Measurements from ENCODE around the gene PCDHGB7.
"Not testable (repeated sequence)": the region's sequence is repeated elsewhere in the genome, so short reads cannot be mapped to it uniquely, and the experiment has no call there.

PCDHGB7 gene

DNA sequence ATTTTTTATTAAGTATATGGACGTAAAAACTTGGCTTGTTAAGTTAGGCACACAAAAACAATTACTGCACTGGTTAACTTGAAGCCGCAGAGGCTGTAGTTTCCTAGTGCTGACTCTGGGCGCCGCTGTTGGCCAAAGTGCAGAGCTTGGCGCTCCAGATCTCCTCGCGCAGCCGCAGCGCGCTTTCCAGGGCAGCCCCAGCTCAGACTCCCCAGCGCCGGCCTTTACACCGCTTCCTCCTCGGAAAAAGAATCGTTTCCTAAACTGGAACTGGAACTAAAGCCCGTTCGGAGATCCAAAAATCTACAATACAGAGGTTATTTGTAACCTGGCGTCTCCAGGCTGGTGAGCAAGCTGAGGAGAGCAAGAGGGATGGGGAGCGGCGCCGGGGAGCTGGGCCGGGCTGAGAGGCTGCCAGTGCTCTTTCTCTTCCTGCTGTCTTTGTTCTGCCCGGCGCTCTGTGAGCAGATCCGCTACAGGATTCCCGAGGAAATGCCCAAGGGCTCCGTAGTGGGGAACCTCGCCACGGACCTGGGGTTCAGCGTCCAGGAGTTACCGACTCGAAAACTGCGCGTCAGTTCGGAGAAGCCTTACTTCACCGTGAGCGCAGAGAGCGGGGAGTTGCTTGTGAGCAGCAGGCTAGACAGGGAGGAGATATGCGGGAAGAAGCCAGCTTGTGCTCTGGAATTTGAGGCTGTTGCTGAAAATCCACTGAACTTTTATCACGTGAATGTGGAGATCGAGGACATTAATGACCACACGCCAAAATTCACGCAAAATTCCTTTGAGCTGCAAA is 19.5 kb upstream of the PCDHGB7 start, which contains the start of gene PCDHGB5:
PCDHGB5 (plus strand) TSS at position 192 of the 796 bp plus-strand sequence; CDS start at position 373, 181 bp downstream.
- DNase-seq: not testable (repeated sequence)

DNA sequence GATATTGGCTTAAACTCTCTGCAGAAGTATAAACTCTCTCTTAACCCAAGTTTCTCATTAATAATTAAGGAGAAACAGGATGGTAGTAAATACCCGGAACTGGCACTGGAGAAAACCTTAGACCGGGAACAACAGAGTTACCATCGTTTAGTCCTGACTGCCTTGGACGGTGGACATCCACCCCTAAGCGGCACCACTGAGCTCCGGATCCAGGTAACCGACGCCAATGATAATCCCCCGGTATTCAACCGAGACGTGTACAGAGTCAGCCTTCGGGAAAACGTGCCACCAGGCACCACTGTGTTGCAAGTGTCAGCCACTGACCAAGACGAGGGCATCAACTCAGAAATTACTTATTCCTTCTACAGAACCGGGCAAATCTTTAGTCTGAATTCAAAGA is 18.9 kb upstream of the PCDHGB7 start:
- no peak for DNase-seq

- no peak for DNase-seq
These were observed 17.8 kb upstream of the PCDHGB7 start for GRCh38 chr5:141399555-141400258.

DNA sequence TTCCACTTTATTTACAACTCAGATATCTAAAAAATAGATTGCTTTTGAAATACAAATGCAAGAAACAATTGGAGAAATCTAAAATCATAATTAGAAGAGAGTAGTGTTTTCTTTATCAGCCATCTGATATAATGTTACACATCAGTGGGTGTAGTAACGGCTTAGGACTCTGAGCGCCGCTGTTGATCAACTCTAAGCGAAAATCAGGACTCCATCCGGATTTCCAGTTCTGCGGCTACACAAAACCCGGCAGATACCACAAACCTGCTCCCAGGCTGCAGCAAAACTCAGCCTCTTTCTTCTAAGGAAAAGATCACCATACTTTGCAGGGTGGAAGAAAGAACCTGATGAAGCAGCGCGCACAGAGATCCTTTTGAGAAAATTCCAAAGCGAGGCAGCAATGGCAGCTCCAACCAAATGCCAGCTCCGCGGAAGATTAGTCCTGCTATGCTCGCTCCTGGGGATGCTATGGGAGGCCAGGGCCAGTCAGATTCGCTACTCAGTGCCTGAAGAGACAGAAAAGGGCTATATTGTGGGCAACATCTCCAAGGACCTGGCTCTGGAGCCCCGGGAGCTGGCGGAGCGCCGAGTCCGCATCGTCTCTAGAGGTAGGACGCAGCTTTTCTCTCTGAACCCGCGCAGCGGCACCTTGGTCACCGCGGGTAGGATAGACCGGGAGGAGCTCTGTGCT is 14.8 kb upstream of the PCDHGB7 start, which contains the start of gene PCDHGA9:
PCDHGA9 (plus strand) TSS at position 226 of the 691 bp plus-strand sequence; CDS start at position 401, 175 bp downstream.
- no peak for DNase-seq

DNA sequence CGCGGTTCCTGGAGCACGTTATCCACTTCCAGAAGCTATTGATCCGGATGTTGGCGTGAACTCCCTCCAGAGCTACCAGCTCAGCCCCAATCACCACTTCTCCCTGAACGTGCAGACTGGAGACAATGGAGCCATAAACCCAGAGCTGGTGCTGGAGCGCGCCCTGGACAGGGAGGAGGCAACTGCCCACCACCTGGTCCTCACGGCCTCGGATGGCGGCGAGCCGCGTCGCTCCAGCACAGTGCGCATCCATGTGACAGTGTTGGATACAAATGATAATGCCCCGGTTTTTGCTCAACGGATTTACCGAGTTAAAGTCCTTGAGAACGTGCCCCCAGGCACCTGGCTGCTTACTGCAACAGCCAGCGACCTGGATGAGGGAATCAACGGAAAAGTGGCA is 14.1 kb upstream of the PCDHGB7 start:
- DNase-seq: no peak

GRCh38 chr5:141407790-141408505 is 9.5 kb upstream of the PCDHGB7 start, which contains the start of gene PCDHGB6:
PCDHGB6 (plus strand) TSS chr5:141408021; CDS start chr5:141408203, 182 bp downstream.
- DNase-seq: not testable (repeated sequence)

DNA sequence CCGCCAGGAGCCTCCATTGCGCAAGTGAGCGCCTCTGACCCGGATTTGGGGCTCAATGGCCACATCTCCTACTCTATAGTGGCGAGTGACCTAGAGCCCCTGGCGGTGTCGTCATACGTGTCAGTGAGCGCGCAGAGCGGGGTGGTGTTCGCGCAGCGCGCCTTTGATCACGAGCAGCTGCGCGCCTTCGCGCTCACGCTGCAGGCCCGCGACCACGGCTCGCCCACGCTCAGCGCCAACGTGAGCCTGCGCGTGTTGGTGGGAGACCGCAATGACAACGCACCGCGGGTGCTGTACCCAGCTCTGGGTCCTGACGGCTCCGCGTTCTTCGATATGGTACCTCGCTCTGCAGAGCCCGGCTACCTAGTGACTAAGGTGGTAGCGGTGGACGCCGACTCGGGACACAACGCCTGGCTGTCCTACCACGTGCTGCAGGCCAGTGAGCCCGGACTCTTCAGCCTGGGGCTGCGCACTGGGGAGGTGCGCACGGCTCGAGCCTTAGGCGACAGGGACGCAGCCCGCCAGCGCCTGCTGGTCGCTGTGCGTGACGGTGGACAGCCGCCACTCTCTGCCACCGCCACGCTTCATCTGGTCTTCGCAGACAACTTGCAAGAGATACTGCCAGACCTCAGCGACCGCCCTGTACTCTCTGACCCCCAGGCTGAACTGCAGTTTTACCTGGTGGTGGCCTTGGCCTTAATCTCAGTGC is 7.7 kb upstream of the PCDHGB7 start:
- DNase-seq: no peak

DNA sequence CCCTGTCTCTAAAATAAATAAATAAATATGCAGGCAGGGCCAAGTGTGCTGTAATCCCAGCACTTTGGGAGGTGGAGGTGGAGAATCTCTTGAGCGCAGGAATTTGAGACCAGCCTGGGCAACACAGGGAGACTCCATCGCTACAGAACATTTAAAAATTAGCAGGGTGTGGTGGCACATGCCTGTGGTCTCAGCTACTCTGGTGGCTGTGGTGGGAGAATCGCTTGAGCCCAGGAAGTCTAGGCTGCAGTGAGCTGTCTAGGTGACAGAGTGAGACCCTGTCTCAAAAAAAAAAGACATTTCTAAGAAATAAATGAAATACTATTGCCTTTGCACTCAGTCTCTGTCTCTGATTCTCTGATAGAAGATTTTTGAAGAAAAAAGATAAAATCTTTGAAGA is 5.9 kb upstream of the PCDHGB7 start:
- DNase-seq: no peak

DNA sequence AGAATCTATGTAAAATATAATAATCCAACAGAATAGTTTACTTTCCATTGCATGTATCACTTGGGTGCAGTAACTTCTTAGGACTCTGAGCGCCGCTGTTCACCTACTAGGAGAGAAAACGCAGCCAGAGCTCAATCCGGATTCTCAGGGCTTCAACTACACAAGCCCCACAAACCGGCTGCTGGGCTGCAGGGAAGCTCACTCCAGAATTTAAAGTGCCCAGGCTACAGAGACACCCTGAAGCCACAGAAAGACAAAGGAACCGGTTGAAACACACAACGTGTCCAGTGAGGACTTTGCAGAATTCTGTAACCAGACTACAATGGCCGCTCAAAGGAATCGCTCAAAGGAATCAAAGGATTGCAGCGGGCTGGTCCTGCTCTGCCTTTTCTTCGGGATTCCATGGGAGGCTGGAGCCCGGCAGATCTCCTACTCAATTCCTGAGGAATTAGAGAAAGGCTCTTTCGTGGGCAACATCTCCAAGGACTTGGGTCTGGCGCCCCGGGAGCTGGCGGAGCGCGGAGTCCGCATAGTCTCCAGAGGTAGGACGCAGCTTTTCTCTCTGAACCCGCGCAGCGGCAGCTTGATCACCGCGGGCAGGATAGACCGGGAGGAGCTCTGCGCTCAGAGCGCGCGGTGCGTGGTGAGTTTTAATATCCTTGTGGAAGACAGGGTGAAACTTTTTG is 4.5 kb upstream of the PCDHGB7 start, which contains the start of gene PCDHGA10:
PCDHGA10 (plus strand) TSS at position 134 of the 686 bp plus-strand sequence; CDS start at position 323, 189 bp downstream.
- peak; percentile 11 for DNase-seq

DNA sequence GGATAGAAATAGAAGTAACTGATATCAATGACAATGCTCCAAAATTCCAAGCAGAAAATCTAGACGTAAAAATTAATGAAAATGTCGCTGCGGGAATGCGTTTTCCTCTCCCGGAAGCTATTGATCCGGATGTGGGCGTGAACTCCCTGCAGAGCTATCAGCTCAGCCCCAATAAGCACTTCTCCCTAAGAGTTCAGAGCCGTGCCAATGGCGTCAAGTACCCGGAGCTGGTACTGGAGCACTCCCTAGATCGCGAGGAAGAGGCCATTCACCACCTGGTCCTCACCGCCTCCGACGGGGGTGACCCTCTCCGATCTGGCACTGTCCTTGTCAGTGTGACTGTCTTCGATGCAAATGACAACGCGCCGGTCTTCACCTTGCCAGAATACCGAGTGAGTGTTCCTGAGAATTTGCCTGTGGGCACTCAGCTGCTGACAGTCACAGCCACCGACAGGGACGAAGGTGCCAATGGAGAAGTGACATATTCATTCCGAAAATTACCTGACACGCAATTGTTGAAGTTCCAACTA is 3.9 kb upstream of the PCDHGB7 start:
- no peak for DNase-seq

DNA sequence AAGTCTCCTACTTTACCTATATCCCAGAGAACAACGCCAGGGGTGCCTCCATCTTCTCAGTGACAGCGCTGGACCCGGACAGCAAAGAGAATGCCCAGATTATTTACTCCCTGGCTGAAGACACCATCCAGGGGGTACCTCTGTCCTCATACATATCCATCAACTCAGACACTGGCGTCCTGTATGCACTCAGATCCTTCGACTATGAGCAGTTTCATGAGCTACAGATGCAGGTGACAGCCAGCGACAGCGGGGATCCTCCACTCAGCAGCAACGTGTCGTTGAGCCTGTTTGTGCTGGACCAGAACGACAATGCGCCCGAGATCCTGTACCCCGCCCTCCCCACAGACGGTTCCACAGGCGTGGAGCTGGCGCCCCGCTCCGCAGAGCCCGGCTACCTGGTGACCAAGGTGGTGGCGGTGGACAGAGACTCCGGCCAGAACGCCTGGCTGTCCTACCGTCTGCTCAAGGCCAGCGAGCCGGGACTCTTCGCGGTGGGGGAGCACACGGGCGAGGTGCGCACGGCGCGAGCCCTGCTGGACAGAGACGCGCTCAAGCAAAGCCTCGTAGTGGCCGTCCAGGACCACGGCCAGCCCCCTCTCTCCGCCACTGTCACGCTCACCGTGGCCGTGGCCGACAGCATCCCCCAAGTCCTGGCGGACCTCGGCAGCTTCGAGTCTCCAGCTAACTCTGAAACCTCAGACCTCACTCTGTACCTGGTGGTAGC is 2.8 kb upstream of the PCDHGB7 start:
- DNase-seq: not testable (repeated sequence)

- not testable (repeated sequence) for DNase-seq
These were observed 2.2 kb upstream of the PCDHGB7 start for GRCh38 chr5:141415275-141415618.

GRCh38 chr5:141419074-141419880 is 1.8 kb downstream of the PCDHGB7 start:
- DNase-seq: no peak

DNA sequence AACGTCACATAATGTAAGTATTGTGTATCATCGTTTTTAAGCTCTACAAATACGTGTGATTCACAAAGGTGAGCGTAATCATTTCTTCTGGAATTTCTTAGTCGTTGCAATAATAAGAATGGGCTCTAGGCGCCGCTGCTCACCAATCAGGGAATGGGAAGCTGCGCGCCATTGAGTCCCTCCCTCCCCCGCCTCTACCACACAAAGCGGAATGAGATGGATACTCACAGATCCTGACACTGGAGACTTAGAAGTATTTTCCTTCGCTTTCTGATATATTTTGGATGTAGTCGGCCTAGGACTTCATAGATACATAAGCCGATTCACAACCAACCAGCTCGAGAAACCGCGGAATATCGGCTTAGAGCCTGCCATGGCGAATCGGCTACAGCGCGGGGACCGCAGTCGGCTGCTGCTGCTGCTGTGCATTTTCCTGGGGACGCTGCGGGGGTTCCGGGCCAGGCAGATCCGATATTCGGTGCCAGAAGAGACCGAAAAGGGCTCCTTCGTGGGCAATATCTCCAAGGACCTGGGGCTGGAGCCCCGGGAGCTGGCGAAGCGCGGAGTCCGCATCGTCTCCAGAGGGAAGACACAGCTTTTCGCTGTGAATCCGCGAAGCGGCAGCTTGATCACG is 3.5 kb downstream of the PCDHGB7 start, which contains the start of gene PCDHGA11:
PCDHGA11 (plus strand) TSS at position 197 of the 634 bp plus-strand sequence; CDS start at position 374, 177 bp downstream.
- DNase-seq: no peak

- DNase-seq: no peak
These were observed 4.0 kb downstream of the PCDHGB7 start for GRCh38 chr5:141421489-141421855.

DNA sequence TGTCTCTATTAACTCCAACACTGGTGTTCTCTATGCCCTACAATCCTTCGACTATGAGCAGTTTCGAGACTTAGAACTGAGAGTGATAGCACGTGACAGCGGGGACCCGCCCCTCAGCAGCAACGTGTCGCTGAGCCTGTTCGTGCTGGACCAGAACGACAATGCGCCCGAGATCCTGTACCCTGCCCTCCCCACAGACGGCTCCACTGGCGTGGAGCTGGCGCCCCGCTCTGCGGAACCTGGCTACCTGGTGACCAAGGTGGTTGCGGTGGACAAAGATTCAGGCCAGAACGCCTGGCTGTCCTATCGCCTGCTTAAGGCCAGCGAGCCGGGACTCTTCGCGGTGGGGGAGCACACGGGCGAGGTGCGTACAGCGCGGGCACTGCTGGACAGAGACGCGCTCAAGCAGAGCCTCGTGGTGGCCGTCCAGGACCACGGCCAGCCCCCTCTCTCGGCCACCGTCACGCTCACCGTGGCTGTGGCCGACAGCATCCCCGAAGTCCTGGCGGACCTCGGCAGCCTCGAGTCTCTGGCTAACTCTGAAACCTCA is 5.3 kb downstream of the PCDHGB7 start:
- DNase-seq: no peak

DNA sequence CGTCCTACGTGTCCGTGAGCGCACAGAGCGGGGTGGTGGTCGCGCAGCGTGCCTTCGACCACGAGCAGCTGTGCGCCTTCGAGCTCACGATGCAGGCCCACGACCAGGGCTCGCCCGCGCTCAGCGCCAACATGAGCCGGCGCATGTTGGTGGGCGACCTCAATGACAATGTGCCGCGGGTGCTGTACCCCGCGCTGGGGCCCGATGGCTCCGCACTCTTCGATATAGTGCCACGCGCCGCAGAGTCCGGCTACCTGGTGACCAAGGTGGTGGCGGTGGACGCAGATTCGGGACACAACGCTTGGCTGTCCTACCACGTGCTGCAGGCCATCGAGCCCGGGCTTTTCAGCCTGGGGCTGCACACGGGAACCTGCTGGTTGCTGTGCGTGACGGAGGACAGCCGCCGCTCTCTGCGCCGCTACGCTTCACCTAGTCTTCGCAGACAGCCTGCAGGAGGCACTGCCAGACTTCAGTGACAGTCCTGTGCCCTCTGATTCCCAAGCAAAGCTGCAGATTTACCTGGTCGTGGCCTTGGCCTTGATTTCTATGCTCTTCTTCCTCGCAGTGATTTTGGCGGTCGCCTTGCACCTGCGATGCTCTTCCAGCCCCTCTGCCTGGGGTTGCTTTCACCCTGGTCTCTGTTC is 10.4 kb downstream of the PCDHGB7 start:
- no peak for DNase-seq

Measured in midbrain (tissue), 1 donor.